ENCODE results near the gene TLDC2.

TLDC2 gene

DNA sequence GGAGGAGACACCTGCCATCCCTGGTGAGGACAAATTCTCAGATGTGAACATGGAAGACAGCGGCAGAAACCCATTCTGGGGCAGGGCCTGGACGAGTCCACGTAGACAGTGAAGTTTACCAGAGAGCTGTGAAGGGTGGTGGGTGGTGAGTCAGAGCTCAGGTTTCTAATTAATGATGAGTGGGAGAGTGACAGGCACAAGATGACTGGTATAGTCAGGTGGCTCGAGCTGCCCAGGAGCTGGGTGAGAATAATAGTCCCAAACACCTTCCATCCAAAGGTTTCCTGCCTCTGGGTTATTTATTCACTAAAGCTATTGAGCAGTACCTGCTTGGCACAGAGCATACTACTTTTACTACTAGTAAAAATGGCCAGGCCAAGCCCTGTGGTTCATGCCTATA lies 6.0 kb downstream of the TLDC2 start:
- Histone ChIP-seq H3K9me3 (no peaks in the 10 kb centered on the region), H3K4me1 (no peaks in the 10 kb centered on the region), H3K36me3 (no peaks in the 10 kb centered on the region), H3K27me3 (no peaks in the 10 kb centered on the region), H3K4me3 (ENCODE audit: low read depth, low read length) (no peak overlapping the region)
- no peak for DNase-seq
- TF ChIP-seq, protein P1, sequence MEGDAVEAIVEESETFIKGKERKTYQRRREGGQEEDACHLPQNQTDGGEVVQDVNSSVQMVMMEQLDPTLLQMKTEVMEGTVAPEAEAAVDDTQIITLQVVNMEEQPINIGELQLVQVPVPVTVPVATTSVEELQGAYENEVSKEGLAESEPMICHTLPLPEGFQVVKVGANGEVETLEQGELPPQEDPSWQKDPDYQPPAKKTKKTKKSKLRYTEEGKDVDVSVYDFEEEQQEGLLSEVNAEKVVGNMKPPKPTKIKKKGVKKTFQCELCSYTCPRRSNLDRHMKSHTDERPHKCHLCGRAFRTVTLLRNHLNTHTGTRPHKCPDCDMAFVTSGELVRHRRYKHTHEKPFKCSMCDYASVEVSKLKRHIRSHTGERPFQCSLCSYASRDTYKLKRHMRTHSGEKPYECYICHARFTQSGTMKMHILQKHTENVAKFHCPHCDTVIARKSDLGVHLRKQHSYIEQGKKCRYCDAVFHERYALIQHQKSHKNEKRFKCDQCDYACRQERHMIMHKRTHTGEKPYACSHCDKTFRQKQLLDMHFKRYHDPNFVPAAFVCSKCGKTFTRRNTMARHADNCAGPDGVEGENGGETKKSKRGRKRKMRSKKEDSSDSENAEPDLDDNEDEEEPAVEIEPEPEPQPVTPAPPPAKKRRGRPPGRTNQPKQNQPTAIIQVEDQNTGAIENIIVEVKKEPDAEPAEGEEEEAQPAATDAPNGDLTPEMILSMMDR (IDR thresholded peaks at IDR 0.05; ENCODE audit: low read depth, low read length): no peak

GRCh38 chr20:36883977-36884535 lies 8.1 kb downstream of the TLDC2 start:
- no peaks in the 10 kb centered on the region for H3K9me3 ChIP-seq
- no peak for DNase-seq
- H3K27me3 ChIP-seq: no peaks in the 10 kb centered on the region
- no peaks in the 10 kb centered on the region for H3K36me3 ChIP-seq
- H3K4me3 ChIP-seq (ENCODE audit: low read depth, low read length): no peak overlapping the region
- H3K4me1 ChIP-seq: no peaks in the 10 kb centered on the region
- TF ChIP-seq, protein P1 (IDR thresholded peaks at IDR 0.05; ENCODE audit: low read depth, low read length): no peak

- TF ChIP-seq, protein P1 (IDR thresholded peaks at IDR 0.05; ENCODE audit: low read depth, low read length): peak; percentile 19
- Histone ChIP-seq H3K9me3 (no peaks in the 10 kb centered on the region), H3K4me3 (ENCODE audit: low read depth, low read length) (no peak overlapping the region), H3K36me3 (no peaks in the 10 kb centered on the region), H3K27me3 (no peaks in the 10 kb centered on the region), H3K4me1 (no peaks in the 10 kb centered on the region)
- no peak for DNase-seq
Observed at GRCh38 chr20:36885356-36885755, 9.4 kb downstream of the TLDC2 start.

DNA sequence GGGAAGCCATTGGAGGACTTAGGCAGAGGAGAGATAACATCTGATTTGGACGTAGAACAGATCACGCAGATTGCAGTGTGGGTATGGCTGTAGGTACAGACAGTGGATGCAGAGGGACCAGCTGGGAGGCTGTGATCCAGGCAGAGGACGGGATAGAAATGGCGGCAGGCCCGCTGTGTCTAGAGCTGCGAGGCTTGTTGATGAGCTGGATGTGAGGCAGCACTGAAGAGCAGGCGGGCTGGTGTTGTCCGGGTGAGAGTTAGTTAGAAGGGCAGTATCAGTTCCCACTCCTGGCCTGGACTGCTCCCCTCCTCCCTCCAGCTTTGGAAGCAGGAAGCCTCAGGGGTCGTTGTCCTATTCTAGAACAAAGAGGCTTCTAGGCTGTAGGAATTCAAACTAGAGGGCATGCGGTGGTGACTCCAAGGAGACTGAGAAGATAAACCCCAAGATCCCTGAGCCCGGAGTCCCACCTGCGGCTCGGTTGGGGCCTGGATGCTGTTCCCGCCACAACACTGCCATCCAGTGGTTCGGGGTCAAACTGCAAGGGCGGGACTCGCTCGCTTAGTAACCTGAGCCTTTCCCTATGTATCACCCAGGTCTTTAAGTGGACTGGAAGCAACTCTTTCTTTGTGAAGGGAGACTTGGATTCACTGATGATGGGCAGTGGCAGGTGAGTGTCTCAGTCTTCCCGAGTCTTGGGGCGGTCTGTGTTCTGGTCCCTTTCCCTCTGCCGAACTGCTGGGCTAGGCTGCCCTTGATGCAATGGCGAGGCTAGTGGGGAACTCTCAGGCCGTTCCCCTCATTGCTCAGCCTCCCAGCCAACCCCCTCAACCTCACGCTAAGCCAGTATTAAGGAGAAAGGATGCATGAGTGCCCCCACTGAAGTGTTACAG lies 11.2 kb downstream of the TLDC2 start:
- H3K9me3 ChIP-seq: no peaks in the 10 kb centered on the region
- TF ChIP-seq, protein P1 (IDR thresholded peaks at IDR 0.05; ENCODE audit: low read depth, low read length): peak; percentile 99
- H3K36me3 ChIP-seq: no peaks in the 10 kb centered on the region
- peak; percentile 86 for DNase-seq
- peak overlapping the region; percentile 43 for H3K4me3 ChIP-seq (ENCODE audit: low read depth, low read length)
- no peaks in the 10 kb centered on the region for H3K4me1 ChIP-seq
- H3K27me3 ChIP-seq: no peaks in the 10 kb centered on the region

- no peaks in the 10 kb centered on the region for H3K36me3 ChIP-seq
- H3K4me1 ChIP-seq: no peaks in the 10 kb centered on the region
- DNase-seq: no peak
- H3K4me3 ChIP-seq (ENCODE audit: low read depth, low read length): no peak overlapping the region
- TF ChIP-seq, protein P1 (IDR thresholded peaks at IDR 0.05; ENCODE audit: low read depth, low read length): no peak
- H3K9me3 ChIP-seq: no peaks in the 10 kb centered on the region
- H3K27me3 ChIP-seq: no peaks in the 10 kb centered on the region
Observed at GRCh38 chr20:36887752-36888090, 11.8 kb downstream of the TLDC2 start.

All from BE2C (cell line).